Measurements from ENCODE around the gene RPL3. TPM values are rescaled to one million over a fixed set of nuclear protein-coding genes. Genes with fewer than 3 reads are reported as not detected.

The RPL3 gene
- total RNA-seq, 4 donors from 2014 or later: 2,019 to 2,284 (median 2,183) TPM

DNA sequence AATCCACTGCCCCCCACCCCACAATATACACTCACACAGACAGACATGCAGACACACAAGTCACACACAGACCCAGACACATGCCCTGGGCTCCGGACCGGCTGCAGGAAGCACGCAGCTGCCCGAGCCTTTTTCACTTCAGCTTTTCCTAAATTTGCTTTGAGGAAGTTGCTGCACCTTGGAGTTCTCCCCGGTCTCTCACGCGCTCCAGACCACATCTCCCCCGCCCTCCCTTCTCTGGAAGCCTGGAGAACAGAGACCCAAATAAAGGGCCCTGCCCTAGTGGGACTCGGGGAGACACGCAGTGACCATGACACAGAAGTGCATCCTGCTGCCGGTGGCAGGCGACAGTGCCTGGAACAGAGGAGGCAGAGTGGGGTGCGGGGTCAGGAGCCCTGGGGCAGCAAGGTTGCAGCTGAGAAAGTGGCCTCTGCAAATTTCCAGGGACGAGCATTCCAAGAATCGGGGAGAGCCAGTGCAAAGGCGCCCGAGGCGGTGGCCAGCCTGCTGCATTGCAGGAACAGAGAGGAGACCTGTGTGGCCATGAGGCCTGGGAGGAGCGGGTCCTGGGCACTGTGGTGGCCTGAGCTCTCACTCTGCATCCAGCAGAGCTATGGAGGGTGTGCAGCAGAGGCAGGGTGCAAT is 19.1 kb downstream of the RPL3 start:
- intact Hi-C loops (cut with DNase I): no loop called here
- Histone ChIP-seq H3K4me3 (peak overlapping the region; percentile 21 to 33 (median 25)), H3K27me3 (peaks cover 0 to 6% (median 0%) of the 10 kb centered on the region in 4 donors), H3K27ac (replicated peaks in 1 of 4) (peak overlapping the region; percentile 42 to 49 (median 46)), H3K4me1 (peaks cover 46 to 50% (median 49%) of the 10 kb centered on the region in 4 donors), H3K9me3 (no peaks in the 10 kb centered on the region), H3K36me3 (no peaks in the 10 kb centered on the region)
- 43% methylated on average over 19 of the region's 19 CpGs for WGBS
- DNase-seq (ENCODE audit: extremely low spot score): no peak
- TF ChIP-seq, protein P1, sequence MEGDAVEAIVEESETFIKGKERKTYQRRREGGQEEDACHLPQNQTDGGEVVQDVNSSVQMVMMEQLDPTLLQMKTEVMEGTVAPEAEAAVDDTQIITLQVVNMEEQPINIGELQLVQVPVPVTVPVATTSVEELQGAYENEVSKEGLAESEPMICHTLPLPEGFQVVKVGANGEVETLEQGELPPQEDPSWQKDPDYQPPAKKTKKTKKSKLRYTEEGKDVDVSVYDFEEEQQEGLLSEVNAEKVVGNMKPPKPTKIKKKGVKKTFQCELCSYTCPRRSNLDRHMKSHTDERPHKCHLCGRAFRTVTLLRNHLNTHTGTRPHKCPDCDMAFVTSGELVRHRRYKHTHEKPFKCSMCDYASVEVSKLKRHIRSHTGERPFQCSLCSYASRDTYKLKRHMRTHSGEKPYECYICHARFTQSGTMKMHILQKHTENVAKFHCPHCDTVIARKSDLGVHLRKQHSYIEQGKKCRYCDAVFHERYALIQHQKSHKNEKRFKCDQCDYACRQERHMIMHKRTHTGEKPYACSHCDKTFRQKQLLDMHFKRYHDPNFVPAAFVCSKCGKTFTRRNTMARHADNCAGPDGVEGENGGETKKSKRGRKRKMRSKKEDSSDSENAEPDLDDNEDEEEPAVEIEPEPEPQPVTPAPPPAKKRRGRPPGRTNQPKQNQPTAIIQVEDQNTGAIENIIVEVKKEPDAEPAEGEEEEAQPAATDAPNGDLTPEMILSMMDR (IDR thresholded peaks at IDR 0.05): no peak
- TF ChIP-seq POLR2A (IDR thresholded peaks at IDR 0.05; ENCODE audit: low read depth) (no peak), POLR2AphosphoS5 (IDR thresholded peaks at IDR 0.05) (no peak), EP300 (IDR thresholded peaks at IDR 0.05) (no peak)

DNA sequence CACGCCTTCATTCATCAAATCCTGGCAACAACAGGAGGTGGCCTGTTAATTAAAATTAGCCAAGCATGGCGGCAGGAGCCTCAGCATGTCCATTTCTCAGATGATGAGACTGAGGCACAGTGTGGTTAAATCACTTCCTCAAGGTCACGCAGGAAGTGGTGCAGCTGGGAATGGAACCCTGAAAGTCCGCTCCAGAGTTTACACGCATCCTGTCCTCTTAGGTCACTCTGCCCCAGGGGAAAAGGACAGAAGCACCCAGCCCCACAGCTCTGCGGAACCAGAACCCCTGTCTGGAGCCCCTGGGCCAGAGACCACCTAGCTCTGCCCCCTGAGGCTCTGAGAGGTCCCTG is 19.6 kb downstream of the RPL3 start:
- no peak for DNase-seq (ENCODE audit: extremely low spot score)
- intact Hi-C loops (cut with DNase I): no loop called here
- Histone ChIP-seq H3K27ac (replicated peaks in 1 of 4) (peak overlapping the region; percentile 42 to 49 (median 46)), H3K27me3 (peaks cover 0 to 6% (median 0%) of the 10 kb centered on the region in 4 donors), H3K9me3 (no peaks in the 10 kb centered on the region), H3K4me1 (peaks cover 46 to 50% (median 49%) of the 10 kb centered on the region in 4 donors), H3K4me3 (peak overlapping the region; percentile 21 to 33 (median 25)), H3K36me3 (no peaks in the 10 kb centered on the region)
- TF ChIP-seq POLR2A (IDR thresholded peaks at IDR 0.05; ENCODE audit: low read depth) (no peak), POLR2AphosphoS5 (IDR thresholded peaks at IDR 0.05) (no peak), EP300 (IDR thresholded peaks at IDR 0.05) (no peak)
- TF ChIP-seq, protein P1 (IDR thresholded peaks at IDR 0.05): no peak
- 100% methylated on average over 1 of the region's 6 CpGs for WGBS

DNA sequence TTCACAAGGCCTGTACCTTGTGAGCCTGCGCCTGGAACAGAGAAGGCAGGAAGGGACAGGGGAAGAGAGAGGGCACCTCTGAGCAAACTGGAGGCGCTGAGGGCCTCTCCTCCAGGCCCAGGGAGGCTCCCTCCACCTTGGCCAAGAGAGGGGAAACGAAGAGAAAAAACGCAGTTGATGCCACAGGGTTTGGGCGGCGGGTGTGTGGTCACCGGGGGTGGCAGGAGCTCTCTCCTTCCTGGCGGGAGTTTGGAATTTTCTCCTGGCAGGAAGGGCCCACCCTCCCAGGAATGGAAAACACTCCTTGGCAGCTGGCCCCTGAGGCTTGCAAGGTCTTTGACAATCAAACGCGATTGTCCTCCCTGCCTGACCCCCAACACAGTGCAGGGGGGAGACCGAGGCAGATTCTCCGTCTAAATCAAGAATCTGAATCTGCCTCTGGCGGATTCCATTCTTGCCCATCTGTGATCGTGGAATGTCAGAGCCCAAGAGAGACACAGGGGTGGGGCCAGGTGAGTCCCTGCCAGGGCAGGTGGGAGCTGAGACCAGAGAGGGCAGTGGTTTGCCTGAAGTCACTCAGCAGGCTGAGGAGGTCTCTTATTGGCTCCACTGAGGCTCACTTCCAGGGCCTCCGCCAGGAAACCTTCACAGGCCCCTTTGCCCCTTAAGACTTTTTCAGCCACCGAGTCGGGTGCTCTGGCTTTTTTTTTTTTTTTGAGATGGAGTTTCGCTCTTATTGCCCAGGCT is 21.0 kb downstream of the RPL3 start:
- no peak overlapping the region for H3K4me3 ChIP-seq
- no peaks in the 10 kb centered on the region for H3K36me3 ChIP-seq
- intact Hi-C loops (cut with DNase I): no loop called here
- WGBS: 70% methylated on average over 16 of the region's 18 CpGs
- DNase-seq (ENCODE audit: extremely low spot score): no peak
- peaks cover 46 to 50% (median 49%) of the 10 kb centered on the region in 4 donors for H3K4me1 ChIP-seq
- H3K9me3 ChIP-seq: no peaks in the 10 kb centered on the region
- peak overlapping the region; percentile 57 to 68 (median 62) for H3K27ac ChIP-seq (replicated peaks in 1 of 4)
- TF ChIP-seq, protein P1 (IDR thresholded peaks at IDR 0.05): no peak
- TF ChIP-seq POLR2A (IDR thresholded peaks at IDR 0.05; ENCODE audit: low read depth) (no peak), EP300 (IDR thresholded peaks at IDR 0.05) (no peak), POLR2AphosphoS5 (IDR thresholded peaks at IDR 0.05) (no peak)
- H3K27me3 ChIP-seq: peaks cover 0 to 6% (median 0%) of the 10 kb centered on the region in 4 donors

DNA sequence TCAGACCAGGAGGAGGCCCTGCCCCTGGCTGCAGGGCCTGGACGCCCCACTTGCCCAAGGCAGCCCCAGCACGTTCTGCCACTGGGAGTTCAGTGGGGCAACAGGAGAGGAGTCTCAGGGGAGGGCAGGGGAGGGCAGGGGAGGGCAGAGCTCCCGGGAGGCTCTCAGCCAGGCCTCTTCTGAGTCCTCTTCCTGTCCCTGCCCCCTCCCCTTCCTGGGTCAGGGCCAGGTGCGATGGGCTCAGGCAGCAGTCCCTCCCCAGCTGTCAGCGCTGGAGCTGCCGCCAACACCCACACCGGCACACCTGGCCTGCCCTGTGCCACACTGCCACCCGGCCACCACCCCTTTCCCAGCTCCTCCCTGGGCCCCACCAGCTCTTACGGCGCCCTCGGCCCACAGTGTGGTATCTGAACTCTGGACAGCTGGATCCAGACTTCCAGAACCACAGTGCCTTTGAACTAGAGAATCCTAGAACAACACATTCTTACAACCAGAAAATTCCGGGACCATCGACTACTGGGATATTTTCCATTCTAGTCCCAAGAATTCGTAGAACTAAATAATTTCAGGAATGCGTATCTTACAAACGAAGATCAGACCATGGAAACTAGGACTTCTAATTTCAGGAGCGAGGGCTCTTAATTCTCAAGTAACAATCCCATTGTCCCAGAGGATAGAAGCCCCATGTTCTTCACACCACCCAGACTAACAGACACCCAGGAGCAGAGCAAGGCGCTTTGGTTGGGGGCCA is 21.8 kb downstream of the RPL3 start:
- no peaks in the 10 kb centered on the region for H3K9me3 ChIP-seq
- TF ChIP-seq EP300 (IDR thresholded peaks at IDR 0.05) (no peak), POLR2A (IDR thresholded peaks at IDR 0.05; ENCODE audit: low read depth) (no peak), POLR2AphosphoS5 (IDR thresholded peaks at IDR 0.05) (no peak)
- TF ChIP-seq, protein P1 (IDR thresholded peaks at IDR 0.05): no peak
- intact Hi-C loops (cut with DNase I): no loop called here
- DNase-seq (ENCODE audit: extremely low spot score): no peak
- H3K27ac ChIP-seq (replicated peaks in 1 of 4): peak overlapping the region; percentile 57 to 68 (median 62)
- WGBS: 53% methylated on average over 16 of the region's 18 CpGs
- no peak overlapping the region for H3K4me3 ChIP-seq
- H3K27me3 ChIP-seq: peaks cover 0 to 6% (median 0%) of the 10 kb centered on the region in 4 donors
- no peaks in the 10 kb centered on the region for H3K36me3 ChIP-seq
- peaks cover 50 to 54% (median 52%) of the 10 kb centered on the region in 4 donors for H3K4me1 ChIP-seq

Data from esophagus muscularis mucosa (tissue), 4 donors.